H1 (cell line): Measurements from ENCODE around the gene PHRF1.

Source experiments
- EP300 ChIP-seq, 2 experiments: IDR thresholded peaks; 1 replicate in 1 of 2; 2 replicates in 1 of 2; pipeline ENCODE4 v1.6.1; 2011 to 2012; ENCODE audit warnings: low read depth in 2 of 2, low read length in 2 of 2, mild to moderate bottlenecking in 2 of 2, borderline replicate concordance in 1 of 2, inconsistent platforms in 1 of 2, moderate library complexity in 1 of 2
- SIN3A ChIP-seq, 2 experiments: IDR thresholded peaks in 1 of 2; conservative IDR thresholded peaks in 1 of 2; 2 replicates each; pipeline ENCODE4 v1.6.1; 2011 to 2012; ENCODE audit warnings: low read length in 2 of 2, improper control_type of control experiment in 1 of 2, low read depth in 1 of 2, mild to moderate bottlenecking in 1 of 2
- TF ChIP-seq, protein P1 (sequence below), 3 experiments: IDR thresholded peaks; 1 replicate in 2 of 3; 2 replicates in 1 of 3; pipeline versions ENCODE4 v1.5.1 to v1.6.1; 2011; ENCODE audit warnings: low read length in 3 of 3, mild to moderate bottlenecking in 3 of 3, inconsistent platforms in 2 of 3, low read depth in 1 of 3, moderate library complexity in 1 of 3; ENCODE audit not compliant: insufficient read depth in 1 of 3; ENCODE audit errors: control extremely low read depth in 1 of 3

DNA sequence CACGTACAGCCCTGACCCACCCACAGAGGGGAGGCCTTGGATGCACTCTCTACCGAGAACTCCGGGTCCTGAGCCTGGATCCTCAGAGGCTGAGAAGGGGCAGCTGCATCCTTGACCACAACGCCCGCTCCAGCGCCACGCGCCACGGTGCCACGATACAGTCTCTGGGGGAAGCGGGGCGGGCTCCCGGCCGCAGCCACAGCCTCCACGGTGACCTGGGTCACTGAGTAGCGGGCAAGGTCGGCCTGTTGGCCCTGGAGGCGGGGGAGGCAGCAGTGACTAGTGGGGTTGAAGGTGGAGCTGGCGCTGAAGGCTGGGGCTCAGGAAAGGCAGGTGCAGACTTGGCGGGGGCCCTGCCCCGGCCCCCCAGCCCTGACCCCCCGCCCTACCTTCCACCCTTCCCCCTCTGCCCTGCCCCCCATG lies 43.4 kb downstream of the PHRF1 start:
- TF ChIP-seq SIN3A (conservative IDR thresholded peaks at IDR 0.05 in 1 of 2, IDR thresholded peaks at IDR 0.05 in 1 of 2; ENCODE audit: low read depth in 1 of 2, low read length in 2 of 2) (no peak), EP300 (IDR thresholded peaks at IDR 0.05; ENCODE audit: borderline replicate concordance in 1 of 2, low read depth in 2 of 2, low read length in 2 of 2) (no peak)
- TF ChIP-seq, protein P1, sequence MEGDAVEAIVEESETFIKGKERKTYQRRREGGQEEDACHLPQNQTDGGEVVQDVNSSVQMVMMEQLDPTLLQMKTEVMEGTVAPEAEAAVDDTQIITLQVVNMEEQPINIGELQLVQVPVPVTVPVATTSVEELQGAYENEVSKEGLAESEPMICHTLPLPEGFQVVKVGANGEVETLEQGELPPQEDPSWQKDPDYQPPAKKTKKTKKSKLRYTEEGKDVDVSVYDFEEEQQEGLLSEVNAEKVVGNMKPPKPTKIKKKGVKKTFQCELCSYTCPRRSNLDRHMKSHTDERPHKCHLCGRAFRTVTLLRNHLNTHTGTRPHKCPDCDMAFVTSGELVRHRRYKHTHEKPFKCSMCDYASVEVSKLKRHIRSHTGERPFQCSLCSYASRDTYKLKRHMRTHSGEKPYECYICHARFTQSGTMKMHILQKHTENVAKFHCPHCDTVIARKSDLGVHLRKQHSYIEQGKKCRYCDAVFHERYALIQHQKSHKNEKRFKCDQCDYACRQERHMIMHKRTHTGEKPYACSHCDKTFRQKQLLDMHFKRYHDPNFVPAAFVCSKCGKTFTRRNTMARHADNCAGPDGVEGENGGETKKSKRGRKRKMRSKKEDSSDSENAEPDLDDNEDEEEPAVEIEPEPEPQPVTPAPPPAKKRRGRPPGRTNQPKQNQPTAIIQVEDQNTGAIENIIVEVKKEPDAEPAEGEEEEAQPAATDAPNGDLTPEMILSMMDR (IDR thresholded peaks at IDR 0.05; ENCODE audit: control extremely low read depth in 1 of 3, insufficient read depth in 1 of 3, low read depth in 1 of 3, low read length in 3 of 3): no peak
